A673 (cell line): Measurements from ENCODE around the gene RNF26.

ENCODE experiments used
- CTCF ChIP-seq: fragments of 300-800, 200-600 bp; sonication (generic); conservative IDR thresholded peaks from 2 replicates; pipeline ENCODE4 v1.5.1; 2017; ENCODE audit warnings: low read depth, mild to moderate bottlenecking, antibody characterized with exemption, low read length, moderate library complexity, mixed read lengths
- EZH2 ChIP-seq: fragments of 200-600 bp; sonication (generic); IDR thresholded peaks from 2 replicates; pipeline ENCODE4 v1.6.1; 2017; ENCODE audit warnings: borderline replicate concordance, low read depth, mild to moderate bottlenecking, mixed read lengths, antibody characterized with exemption, low read length; ENCODE audit not compliant: poor library complexity, severe bottlenecking

DNA sequence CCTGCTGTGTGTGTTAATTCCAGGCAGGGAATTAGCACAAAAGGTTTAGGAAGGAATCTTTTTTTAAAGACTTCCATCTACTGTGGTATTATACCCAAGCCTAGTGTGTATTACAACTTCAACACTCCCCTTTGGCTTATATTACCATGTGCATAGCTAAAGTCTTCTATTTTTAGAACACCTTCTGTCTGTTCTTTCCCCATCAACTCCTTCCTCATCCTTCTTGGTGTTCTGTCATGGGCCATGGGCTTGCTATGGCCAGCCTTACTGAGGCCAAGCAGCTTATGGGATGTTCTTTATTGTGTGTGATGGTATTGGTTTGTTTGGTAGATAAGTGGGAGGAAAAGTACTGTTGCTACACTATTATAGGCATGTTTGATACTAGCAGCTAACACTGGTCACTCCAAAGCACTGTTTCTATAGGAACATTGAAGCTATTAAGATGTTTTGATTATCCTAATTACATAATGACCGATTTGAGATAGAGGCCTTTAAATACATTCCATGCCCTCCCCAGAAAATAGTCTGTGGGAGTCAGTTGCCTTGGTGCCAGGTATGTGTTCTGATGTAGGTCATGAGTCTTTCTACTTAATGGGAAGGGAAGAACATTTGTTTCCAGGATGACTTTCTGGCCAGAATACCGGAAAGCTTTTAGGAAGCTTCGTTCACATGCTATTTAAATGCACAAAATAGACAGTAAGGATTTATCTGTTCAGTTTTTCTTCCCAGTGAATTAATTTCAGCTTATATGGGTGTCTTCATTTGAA lies 33.9 kb upstream of the RNF26 start:
- TF ChIP-seq CTCF: no peak
- TF ChIP-seq EZH2: no peak
